ENCODE results near the gene GADD45A.
"Not testable (repeated sequence)": the region's sequence is repeated elsewhere in the genome, so short reads cannot be mapped to it uniquely, and the experiment has no call there.

The GADD45A gene, protein sequence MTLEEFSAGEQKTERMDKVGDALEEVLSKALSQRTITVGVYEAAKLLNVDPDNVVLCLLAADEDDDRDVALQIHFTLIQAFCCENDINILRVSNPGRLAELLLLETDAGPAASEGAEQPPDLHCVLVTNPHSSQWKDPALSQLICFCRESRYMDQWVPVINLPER

DNA sequence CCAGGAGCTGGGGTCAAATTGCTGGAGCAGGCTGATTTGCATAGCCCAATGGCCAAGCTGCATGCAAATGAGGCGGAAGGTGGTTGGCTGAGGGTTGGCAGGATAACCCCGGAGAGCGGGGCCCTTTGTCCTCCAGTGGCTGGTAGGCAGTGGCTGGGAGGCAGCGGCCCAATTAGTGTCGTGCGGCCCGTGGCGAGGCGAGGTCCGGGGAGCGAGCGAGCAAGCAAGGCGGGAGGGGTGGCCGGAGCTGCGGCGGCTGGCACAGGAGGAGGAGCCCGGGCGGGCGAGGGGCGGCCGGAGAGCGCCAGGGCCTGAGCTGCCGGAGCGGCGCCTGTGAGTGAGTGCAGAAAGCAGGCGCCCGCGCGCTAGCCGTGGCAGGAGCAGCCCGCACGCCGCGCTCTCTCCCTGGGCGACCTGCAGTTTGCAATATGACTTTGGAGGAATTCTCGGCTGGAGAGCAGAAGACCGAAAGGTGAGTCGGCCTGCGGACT is at the start of gene GADD45A:
Gene GADD45A, plus strand, starts transcription at position 135 of the 491 bp plus-strand sequence. Its CDS starts 294 bp downstream, at position 429.
- DNase-seq = peak; percentile 98

DNA sequence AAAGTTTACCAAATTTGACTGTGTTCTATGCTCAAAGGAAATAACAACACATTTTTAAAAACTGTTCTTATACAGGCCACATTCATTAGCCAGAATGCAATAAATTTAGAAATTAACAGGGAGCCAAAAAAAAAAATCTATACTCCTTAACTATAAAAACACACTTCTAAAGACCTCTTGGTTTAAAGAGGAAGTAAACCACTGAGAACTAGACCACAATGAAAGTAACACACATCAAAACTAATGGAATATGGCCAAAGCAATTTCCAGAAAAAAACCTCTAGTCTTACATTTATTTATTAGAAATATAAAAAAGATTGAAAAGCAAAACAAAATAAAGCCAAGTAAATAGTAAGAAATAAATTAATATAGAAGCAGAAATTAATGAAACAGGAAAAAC is 48.9 kb upstream of the GADD45A start:
- DNase-seq = no peak

DNA sequence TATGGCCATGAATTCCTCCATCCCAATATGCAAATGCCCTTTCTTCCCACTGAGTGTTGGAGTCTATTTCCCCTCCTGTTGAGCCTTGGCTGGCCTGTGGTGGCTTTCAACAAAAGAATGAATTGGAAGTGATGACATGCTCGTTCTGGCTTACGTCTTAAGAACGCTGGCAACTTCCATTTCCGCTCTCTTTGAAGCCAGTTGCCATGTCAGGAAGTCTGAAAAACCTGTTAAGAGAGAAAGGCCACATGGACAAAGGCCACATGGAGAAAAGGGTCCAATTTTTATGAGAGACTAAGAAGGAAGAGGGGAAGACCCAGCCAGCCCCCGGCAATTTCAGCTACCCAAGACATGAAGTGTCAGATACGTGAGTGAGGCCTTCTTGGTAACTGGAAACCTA is 45.6 kb upstream of the GADD45A start:
- DNase-seq = no peak

DNA sequence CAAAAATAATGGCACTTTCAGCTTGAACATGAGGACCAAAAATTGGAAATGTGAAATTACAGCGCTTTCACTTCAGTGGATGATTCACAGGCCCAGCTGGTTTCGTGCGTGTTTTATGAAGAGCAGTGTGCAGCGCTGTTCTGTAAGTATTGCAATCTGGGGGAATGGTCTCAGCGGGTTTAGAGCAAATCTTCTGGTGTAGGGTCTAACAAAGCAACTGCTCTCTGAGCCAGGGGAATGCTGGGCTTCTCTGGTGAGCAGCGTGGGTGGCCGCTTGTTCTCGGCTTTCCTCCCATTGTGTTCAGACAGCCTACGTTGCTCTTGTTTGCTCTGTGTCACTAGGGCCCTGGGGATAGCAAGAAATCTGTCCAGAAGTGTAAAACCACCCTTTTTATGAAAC is 42.4 kb upstream of the GADD45A start:
- DNase-seq = no peak

DNA sequence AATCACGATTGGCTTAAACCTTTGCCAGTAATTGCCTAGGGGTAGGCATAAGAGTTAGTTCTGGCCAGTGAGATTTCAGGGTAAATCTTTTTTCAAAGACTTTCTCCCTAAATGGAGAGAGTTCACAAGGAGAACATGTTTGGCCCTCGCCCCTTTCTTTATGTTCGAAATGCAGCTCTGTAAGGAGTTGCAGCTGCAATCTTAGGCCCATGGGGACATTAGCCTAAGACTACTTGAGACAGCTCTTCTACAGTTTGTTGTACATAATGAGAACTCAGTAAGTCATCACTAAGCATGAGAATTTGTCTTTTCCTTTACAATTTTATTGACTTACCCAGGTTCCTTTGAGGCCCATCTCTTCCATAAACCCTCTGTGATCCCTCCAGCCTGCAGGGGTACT is 40.4 kb upstream of the GADD45A start:
- no peak for DNase-seq

DNA sequence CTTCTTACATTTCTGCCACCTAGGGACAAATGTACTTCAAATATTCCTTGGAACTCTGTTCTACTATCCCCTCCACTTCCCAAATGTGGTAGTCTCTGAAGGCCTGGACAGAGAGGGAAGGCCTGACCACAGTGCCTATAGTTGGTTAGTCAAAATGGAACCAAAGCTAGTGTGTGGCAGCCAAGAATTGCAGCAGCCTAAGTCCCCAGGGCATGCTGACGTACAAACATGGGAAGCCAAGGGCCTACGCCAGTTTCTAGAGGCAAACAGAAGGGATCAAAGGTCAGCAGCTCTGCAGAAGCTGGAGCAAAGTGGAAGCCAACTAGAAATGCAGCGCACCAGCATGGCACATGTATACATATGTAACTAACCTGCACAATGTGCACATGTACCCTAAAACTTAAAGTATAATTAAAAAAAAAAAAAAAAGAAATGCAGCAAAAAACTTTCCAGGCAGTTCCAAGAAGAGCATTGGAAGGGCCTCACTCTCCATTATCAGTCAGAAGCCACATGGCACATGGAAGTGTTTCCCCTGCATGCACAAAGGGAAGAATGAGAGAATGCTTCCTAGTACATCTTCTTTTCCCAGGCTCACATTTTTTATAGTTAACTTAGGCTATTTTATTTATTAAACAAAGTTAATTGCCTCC is 39.4 kb upstream of the GADD45A start:
- peak; percentile 73 for DNase-seq

DNA sequence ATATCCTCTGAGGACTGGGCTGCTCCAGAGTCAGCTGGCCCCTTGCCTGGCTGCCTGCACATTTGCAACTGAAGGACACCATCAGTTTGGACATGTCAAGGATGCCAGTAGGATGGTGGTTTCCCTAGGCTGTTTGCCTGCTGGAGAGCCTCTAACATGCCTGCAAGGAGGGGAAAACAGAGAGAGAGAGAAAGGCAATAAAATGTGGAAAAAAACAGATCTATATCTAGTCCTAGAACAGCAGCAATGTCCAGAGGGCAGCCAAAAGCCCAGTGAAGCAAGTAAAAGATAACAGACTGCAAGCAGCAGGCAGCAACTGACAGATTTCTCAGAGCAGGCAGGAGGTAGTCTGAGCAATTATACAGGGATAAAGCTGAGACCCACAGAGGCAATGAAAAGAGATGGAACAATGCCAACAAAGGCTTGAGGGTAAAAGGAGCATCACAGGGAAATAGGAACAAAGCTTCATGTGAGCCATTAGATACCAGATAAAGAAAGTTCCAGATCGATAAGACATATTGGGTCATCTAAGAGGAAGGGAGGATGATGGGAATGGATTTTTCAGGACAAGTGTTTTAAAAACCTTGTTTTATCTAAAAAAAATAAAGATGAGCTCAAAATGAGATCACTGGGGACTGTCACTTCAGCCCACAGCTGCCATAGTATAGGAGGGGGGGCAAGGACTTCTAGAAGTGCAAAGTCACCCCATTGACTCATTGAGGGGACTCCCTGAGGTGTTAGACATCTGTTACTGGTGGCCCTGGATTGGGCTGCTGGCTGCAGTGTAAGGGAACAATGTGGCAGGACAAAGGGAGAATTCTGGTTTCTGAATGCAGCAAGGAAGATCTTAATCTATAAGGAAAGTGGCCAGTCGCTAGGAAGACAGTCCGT is 38.6 kb upstream of the GADD45A start:
- DNase-seq = peak; percentile 96

DNA sequence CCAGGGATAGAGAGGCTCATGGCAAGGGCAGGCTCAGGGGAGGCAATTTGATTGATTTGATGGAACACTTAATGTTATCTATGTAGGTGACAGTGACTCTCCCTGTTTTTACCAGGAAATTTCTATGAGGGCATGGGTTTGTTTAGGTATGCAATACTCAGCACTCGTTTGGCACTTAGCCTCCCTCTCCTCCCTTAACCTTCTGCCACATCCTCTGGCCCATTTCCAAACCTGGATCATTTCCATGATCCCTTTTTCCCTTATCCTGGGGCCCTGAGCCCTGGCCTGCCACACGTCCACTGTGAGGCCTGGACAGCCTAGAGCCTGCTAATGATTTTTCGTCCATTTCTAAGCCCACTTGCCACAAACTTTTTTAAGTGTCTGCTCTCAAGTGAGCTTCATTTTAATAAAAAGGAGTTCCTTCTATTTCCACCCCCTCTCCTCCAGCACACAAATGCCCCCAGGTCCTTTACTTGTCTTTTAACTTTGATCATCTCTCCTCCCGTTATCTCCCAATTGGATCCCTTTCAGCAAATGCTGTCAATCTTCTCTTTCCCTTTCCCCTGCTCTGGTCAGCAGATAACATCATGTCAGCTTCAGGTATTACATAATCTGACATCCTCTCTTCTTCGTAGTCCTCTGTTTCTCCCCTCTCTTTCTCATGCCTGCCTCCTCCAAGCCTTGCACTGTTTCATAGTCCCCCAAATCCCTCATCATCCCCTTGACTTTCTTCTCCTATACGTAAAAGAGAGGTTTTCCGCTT is 37.8 kb upstream of the GADD45A start:
- DNase-seq = peak; percentile 88

DNA sequence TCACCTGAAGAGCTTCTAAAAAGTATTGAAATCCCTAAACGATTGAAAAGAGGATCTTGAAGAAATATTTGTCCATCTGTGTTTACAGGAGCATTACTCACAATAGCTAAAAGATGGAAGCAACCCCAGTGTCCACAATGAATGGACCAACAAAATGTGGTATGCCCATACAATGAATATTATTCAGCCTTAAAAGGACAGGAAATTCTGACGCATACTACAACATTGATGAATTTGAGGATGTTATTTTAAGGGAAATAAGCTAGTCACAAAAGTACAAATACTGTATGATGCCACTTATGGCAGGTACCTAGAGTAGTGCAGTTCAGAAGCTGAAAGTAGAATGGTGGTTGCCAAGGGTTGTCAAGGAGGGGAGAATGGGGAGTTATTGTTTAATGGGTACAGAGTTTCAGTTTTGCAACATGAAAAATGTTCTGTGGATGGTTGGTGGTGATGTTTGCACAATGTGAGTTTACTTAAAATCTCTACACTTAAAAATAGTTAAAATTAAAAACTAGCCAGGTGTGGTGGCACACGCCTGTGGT is 37.1 kb upstream of the GADD45A start:
- DNase-seq = no peak

DNA sequence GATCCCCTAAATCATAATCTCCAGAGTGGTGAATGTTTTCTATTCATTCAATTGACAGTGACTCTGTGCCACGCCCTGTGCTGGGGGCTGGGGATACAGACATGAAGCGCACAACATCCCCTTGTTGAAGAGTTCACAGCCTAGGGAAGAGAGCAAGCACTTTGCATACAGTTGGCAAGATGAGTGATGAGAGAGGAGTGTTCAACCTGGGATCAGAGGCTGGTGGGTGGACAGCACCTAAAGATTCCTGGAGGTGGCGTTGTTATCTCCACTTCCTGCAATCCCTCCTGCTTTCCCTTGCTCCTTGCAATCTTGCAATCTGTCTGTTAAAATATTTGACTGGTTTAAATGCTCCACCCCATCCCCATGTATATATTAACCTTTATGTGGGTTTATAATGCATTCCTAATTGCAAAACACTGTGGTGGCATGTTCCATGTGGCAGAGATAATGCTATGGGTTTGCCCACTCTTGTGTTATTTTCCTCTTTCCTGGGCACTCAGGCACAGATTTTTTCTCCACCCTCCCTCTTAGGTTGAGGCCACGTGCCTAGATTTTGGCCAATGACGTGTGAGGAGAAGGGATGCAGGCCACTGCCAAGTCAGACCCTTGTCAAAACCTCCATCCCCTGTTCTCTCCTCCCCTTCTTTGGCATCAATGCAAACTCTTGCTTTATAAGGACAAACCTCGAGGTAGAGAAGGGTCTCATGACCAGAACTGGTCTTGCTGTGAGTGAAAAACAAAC is 36.2 kb upstream of the GADD45A start:
- DNase-seq = no peak

DNA sequence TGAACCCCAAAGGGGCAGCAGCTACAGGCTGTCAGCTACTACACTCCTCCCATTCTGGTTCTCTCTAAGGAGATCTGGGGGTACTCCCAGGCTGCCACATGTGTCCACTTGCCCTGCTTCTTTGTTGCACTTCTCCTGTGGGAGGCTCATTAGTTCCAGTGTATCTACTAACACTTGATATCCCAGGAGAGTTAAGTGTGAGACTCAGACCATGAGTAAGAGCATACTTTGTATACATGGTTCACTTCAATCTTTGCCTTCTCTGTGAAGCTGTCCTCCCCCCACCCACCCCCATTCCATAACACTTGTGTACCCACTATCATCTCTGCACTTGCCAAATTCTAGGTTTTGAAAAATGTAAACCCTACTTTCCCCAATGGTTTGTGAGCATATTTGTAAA is 34.9 kb upstream of the GADD45A start:
- no peak for DNase-seq

DNA sequence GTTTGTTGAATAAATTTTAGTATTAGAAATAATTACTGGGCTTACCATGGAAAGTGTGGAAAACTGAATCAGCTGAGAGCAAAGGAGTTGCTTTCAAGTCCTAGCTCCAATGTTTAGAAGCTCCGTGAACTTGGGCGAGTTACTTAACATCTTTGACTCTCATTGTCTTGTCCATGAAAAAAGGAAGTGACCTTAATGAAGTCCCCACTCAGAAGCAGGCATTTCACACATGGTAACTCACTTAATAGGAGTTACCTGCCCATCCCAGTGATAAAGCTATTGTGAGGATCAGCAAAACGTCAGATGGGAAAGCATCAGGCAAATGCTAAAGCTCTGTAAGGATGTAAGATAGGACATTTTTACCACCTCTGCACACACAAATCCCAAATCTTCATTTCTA is 34.0 kb upstream of the GADD45A start:
- DNase-seq = no peak

DNA sequence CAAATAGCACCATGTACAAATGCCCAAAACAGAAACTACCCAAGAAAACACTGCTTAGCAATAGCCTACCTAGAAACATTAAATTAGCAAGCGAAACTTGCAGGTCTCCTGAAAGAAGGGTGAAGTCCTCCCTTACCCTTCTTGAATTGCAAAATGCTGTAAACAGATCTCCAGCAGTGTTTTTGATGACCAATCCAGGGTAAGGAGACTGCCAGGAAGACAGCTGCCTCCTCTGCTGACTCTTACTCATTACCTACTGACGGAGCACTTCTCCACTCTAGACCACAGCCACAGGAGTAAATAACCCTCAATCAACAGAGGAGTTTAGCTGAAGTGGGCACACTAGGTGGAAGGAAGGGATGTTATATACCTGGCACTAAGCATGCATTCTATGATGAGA is 32.2 kb upstream of the GADD45A start:
- no peak for DNase-seq

DNA sequence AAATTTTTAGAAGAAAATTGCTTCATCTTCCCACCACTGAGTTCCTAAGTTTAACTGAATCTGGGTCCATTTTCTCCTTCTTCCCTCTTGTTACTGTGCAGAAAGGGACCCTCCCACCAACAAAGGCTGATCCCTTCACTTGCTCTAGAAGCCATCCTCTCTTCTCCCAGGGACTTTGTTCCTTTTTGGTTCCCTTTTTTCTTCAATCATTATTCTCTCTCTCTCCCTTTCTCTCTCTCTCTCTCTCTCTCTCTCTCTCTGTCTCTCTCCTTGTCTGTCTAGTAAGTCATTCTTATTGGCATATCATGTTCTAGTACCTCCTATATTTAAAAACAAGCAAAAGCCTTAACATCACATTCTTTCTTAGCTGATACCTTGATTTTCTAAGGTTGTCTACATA is 31.7 kb upstream of the GADD45A start:
- DNase-seq = no peak

DNA sequence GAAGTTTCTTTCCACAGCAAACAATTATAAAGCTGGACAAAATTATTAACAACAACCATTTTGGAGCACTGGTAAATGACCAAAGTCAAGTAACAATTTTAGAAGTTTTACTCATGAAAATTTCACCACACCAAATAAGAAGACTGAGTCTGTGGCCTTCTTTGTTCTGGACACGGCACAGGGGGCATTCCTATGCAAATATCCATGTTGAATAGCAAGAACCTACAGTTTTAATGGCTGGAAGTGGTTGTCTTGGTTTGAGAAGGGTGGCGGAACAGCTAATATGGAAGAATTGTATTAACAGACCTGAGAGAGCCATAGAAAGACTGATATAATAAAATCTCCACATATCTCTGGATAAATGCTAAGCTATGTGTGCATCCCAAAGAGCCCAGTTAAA is 29.4 kb upstream of the GADD45A start:
- no peak for DNase-seq

DNA sequence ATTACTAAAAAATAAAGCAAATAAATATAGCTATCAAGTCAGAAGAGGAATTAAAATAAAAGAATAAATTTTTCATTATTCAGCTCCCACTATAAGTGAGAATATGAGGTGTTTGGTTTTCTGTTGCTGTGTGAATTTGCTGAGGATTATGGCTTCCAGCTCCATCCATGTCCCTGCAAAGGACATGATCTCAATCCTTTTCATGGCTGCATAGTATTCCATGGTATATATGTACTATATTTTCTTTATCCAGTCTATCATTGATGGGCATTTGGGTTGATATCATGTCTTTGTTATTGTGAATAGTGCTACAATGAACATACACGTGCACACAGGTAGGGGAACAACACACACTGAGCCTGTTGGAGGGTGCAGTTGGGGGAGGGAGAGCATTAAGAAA is 27.8 kb upstream of the GADD45A start:
- not testable (repeated sequence) for DNase-seq

DNA sequence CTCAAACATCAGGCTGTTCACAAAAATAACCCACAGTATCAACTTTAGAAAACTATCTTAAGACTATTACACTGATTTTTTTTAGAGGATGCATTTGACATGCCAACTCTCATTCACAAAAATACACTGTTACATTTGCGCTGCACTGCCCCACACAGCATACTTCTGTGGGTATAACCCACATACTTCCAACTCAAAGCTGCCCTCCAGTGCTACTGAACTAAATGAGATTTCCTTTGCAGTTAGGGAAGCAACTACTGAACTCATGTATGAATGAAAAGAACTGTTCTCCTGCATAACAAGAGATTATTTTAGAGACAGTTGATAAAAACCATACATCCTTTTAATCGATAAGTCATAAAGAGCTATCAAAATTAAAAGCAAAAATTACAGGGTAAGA is 25.8 kb upstream of the GADD45A start:
- no peak for DNase-seq

DNA sequence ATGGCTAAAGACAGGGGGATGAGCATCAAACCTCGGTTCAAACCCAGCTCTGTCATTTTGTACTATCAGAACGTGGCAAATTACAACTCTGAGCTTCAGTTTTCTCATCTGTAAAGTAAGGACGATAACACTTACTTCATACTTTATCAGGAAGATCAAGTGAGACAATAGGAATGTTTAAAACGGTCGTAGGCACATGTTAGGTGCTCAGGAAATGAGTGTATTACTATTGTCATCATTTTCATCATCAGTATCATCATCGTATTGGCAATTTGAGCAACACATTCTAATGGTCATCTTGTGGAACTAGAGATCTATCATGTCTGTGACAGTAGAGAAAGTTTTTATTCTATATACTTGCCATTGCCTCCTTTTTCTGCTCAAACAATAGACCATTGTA is 22.1 kb upstream of the GADD45A start:
- no peak for DNase-seq

DNA sequence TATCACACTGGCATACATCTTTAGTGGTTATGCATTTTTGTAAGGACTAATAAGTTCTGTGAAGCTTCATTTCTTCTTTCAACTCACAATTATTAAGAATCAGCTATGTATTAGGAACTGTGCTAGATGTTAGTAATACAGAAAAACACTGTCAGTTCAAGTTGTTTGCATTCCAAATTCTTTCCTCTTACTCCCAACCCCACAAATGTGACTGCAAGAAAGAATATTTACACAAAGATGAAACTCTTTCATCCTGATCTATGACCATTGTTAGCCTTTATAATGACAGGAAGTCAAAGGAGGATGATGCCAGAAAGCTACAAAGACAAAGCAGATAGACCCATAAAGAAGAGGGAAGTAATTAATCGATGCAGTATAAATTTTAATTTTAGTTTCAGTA is 21.0 kb upstream of the GADD45A start:
- no peak for DNase-seq

DNA sequence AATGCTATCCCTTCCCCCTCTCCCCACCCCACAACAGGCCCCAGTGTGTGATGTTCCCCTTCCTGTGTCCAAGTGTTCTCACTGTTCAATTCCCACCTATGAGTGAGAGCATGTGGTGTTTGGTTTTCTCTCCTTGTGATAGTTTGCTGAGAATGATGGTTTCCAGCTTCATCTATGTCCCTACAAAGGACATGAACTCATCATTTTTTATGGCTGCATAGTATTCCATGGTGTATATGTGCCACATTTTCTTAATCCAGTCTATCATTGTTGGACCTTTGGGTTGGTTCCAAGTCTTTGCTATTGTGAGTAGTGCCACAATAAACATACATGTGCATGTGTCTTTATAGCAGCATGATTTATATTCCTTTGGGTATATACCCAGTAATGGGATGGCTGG is 19.7 kb upstream of the GADD45A start:
- not testable (repeated sequence) for DNase-seq

DNA sequence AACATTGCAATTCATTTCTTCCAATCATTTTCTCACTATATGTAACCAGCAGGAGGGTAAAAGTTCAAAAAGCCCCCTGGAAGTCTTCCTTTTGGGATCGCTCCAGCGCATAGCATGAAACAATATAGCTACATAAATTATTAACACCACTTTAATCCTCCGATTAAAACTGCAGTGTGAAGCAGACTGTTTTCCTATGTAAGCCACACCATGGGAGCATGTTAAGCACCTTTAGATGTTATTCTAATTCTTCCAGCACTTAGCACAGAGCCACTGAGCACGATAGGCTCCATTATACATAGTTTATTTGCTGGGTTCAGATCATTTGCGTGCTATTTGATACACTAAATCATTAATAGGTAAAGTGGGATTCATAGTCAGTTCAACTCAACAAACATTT is 18.4 kb upstream of the GADD45A start:
- DNase-seq = no peak

DNA sequence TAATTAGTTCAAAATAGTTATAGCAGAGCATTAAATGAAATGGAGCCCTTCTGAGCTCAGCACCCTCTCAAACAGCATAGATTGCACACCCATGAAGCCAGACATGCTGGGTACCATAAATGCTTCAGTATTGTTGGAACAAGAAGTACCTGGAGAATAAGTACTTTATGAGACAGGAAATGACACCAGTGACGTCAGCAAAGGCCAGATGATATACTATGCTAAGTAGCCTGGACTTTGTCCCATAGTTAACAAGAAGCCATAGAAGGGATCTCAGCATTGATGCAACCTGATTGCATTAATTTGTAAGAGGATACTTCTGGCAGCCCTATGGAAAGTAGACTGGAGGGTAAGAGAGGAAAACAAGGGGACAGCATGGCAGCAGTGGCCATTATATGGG is 16.3 kb upstream of the GADD45A start:
- no peak for DNase-seq

Data from NCI-H1694 treated with DMSO at 0.1 percent for 48 hours (cell line).